Smooth muscle cell (in vitro differentiated cells): ENCODE results near the gene LRIT2. TPM values are rescaled to one million over a fixed set of nuclear protein-coding genes. Genes with fewer than 3 reads are reported as not detected.

ENCODE experiments used
- DNase-seq: peaks from one replicate; lab custom pipeline; 2025; ENCODE audit not compliant: unreplicated experiment; lab: John Stamatoyannopoulos, UW
- H2AFZ ChIP-seq: fragments of 200-600 bp; sonication (generic); 2 replicates; pipeline ENCODE4 v1.6.0; 2016; ENCODE audit warnings: antibody characterized with exemption, low read depth, mild to moderate bottlenecking
- H3F3A ChIP-seq: fragments of 200-600 bp; sonication (generic); 2 replicates; pipeline ENCODE4 v1.6.0; 2017; ENCODE audit warnings: antibody characterized with exemption, low read depth
- H3K27ac ChIP-seq: fragments of 200-600 bp; sonication (generic); 2 replicates; pipeline ENCODE4 v1.5.1; 2016; ENCODE audit warnings: low read depth, mild to moderate bottlenecking
- H3K27me3 ChIP-seq: fragments of 200-600 bp; sonication (generic); 2 replicates; pipeline ENCODE4 v1.6.1; 2016; ENCODE audit warnings: low read depth, mild to moderate bottlenecking
- H3K36me3 ChIP-seq: fragments of 200-600 bp; sonication (generic); 2 replicates; pipeline ENCODE4 v1.5.1; 2016; ENCODE audit warnings: low read depth
- H3K4me1 ChIP-seq: fragments of 200-600 bp; sonication (generic); 2 replicates; pipeline ENCODE4 v1.5.1; 2016; ENCODE audit warnings: low read depth
- H3K4me2 ChIP-seq: fragments of 200-600 bp; sonication (generic); 2 replicates; pipeline ENCODE4 v1.6.0; 2016; ENCODE audit warnings: mild to moderate bottlenecking
- H3K4me3 ChIP-seq: fragments of 200-600 bp; sonication (generic); 2 replicates; pipeline ENCODE4 v1.5.1; 2016; ENCODE audit warnings: mild to moderate bottlenecking
- H3K79me2 ChIP-seq: fragments of 200-600 bp; sonication (generic); 2 replicates; pipeline ENCODE4 v1.6.0; 2016; ENCODE audit warnings: low read depth, mild to moderate bottlenecking
- H3K9ac ChIP-seq: fragments of 200-600 bp; sonication (generic); 2 replicates; pipeline ENCODE4 v1.6.0; 2016; ENCODE audit warnings: low read depth
- H3K9me3 ChIP-seq: fragments of 200-600 bp; sonication (generic); replicated peaks from 2 replicates; pipeline ENCODE4 v1.5.1; 2016; ENCODE audit warnings: low read depth
- H4K20me1 ChIP-seq: fragments of 200-600 bp; sonication (generic); 2 replicates; pipeline ENCODE4 v1.6.0; 2016; ENCODE audit warnings: low read depth
- WGBS: methylation state at CpG from one replicate; pipeline ENCODE4 v1.1.7; 2016; ENCODE audit warnings: low lambda C conversion rate; 5-methylcytosine and 5-hydroxymethylcytosine counted together
- polyA plus RNA-seq: library from polyadenylated mRNA; unstranded; fragments of >200 nt; fragmentation: Nextera tagmentation; extraction: Ambion mirVana; gene quantifications from 2 replicates; pipeline ENCODE4 v1.2.1, GENCODE V29; 2016
- total RNA-seq: library from RNA; depleted of rRNA; stranded (reverse); fragments of >200 nt; gene quantifications from 2 replicates; pipeline ENCODE4 v1.2.3, GENCODE V29; 2014
- TF ChIP-seq, protein P1 (sequence below): fragments of 200-600 bp; sonication (generic); IDR thresholded peaks from 2 replicates; pipeline ENCODE4 v1.5.1; 2017; ENCODE audit warnings: borderline replicate concordance, mild to moderate bottlenecking, antibody characterized with exemption; ENCODE audit not compliant: insufficient read depth, poor library complexity, severe bottlenecking

The LRIT2 gene
- total and polyA plus RNA-seq, 2 experiments from 2014 or later = not detected

DNA sequence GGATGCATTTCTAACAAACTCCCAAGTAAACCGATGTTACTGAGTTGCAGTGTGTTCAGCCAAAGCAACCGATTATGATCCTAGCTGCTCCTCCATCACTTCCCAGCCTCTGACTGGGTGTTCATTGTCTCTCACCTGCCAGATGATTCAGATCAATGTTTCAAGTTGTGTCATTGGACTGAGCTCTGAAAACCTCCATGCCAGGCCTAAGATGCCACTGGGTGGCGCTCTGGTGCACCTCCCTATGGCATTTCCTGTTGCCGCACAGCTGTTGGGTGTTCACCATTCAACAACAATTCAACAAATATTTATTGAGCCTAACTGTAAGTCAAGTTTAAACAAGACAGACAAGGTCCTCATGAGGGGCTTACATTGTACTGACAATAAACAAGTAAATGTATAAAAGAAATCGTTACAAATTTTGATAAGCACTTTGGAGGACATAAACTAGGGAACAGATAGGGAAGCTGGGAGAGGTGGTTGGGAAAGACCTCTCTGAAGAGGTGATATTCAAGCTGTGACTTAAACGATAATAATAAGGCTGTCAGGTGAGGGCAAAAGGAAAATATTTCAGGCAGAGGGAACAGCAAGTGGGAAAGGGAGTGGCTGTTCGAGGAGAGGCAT is 42.3 kb upstream of the LRIT2 start:
- peak overlapping the region; percentile 11 for H2AFZ ChIP-seq
- H3K4me3 ChIP-seq = no peak overlapping the region
- H3K79me2 ChIP-seq = no peaks in the 10 kb centered on the region
- no peaks in the 10 kb centered on the region for H4K20me1 ChIP-seq
- DNase-seq = no peak
- H3K27ac ChIP-seq = no peak overlapping the region
- no peaks in the 10 kb centered on the region for H3K4me1 ChIP-seq
- H3F3A ChIP-seq = no peaks in the 10 kb centered on the region
- 46% methylated on average over 7 of the region's 7 CpGs for WGBS
- no peaks in the 10 kb centered on the region for H3K9me3 ChIP-seq
- no peaks in the 10 kb centered on the region for H3K27me3 ChIP-seq
- no peak overlapping the region for H3K4me2 ChIP-seq
- no peaks in the 10 kb centered on the region for H3K36me3 ChIP-seq
- TF ChIP-seq, protein P1, sequence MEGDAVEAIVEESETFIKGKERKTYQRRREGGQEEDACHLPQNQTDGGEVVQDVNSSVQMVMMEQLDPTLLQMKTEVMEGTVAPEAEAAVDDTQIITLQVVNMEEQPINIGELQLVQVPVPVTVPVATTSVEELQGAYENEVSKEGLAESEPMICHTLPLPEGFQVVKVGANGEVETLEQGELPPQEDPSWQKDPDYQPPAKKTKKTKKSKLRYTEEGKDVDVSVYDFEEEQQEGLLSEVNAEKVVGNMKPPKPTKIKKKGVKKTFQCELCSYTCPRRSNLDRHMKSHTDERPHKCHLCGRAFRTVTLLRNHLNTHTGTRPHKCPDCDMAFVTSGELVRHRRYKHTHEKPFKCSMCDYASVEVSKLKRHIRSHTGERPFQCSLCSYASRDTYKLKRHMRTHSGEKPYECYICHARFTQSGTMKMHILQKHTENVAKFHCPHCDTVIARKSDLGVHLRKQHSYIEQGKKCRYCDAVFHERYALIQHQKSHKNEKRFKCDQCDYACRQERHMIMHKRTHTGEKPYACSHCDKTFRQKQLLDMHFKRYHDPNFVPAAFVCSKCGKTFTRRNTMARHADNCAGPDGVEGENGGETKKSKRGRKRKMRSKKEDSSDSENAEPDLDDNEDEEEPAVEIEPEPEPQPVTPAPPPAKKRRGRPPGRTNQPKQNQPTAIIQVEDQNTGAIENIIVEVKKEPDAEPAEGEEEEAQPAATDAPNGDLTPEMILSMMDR = peak; percentile 56
- no peak overlapping the region for H3K9ac ChIP-seq

DNA sequence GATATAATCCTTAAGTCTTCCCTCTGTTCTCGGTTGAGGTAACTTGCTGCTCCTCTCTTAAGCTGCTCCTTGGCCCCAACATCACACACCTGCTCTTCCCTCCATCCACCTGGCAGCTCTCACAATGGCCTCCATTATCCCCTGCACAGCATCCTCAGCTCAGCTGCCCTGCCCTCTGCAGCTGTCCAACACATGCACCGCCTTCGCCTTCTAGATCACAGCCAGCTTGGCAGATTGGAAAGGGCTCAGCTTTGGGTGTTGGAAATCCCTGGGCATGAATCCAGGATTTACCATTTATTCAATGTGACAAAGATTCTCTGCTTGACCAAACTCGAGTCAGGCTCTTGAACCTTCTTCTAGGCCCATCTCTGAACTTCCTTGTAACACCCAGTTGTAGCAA is 40.1 kb upstream of the LRIT2 start:
- H3K79me2 ChIP-seq = no peaks in the 10 kb centered on the region
- H3F3A ChIP-seq = no peaks in the 10 kb centered on the region
- no peak overlapping the region for H3K9ac ChIP-seq
- TF ChIP-seq, protein P1 = no peak
- DNase-seq = no peak
- 96% methylated on average over 4 of the region's 4 CpGs for WGBS
- H4K20me1 ChIP-seq = no peaks in the 10 kb centered on the region
- H3K4me3 ChIP-seq = no peak overlapping the region
- H3K27ac ChIP-seq = no peak overlapping the region
- H2AFZ ChIP-seq = no peak overlapping the region
- no peaks in the 10 kb centered on the region for H3K27me3 ChIP-seq
- no peak overlapping the region for H3K4me2 ChIP-seq
- H3K36me3 ChIP-seq = no peaks in the 10 kb centered on the region
- no peaks in the 10 kb centered on the region for H3K4me1 ChIP-seq
- H3K9me3 ChIP-seq = no peaks in the 10 kb centered on the region

DNA sequence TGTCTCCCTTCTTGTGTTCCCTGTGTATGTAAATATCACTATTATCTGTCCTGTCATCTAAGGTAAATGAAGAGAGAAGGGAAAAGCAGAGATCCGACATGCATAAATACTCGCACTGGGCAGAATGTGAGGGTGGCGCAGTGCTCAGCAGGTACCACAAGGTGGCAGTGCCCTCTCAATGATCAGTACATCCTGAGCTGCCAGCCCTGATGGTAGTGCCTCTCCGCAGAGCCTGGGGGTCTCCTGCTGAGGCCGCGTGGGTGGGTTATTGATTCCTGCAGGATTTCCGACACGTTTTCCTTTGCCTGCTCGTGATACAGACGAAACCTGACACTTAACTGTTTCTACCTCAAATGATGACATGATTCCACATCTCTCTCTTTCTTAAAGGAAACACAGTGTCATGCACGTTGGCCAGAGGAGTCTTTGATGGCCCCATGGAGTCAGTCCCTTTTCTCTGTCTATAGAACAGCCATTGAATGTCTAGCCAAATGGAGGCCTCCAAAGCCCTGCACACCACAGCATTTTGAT is 39.3 kb upstream of the LRIT2 start:
- TF ChIP-seq, protein P1 = peak; percentile 93
- no peak overlapping the region for H2AFZ ChIP-seq
- 11% methylated on average over 11 of the region's 11 CpGs for WGBS
- no peak overlapping the region for H3K27ac ChIP-seq
- no peaks in the 10 kb centered on the region for H3F3A ChIP-seq
- H3K4me3 ChIP-seq = no peak overlapping the region
- H4K20me1 ChIP-seq = no peaks in the 10 kb centered on the region
- H3K27me3 ChIP-seq = no peaks in the 10 kb centered on the region
- no peaks in the 10 kb centered on the region for H3K79me2 ChIP-seq
- H3K9ac ChIP-seq = no peak overlapping the region
- peak overlapping the region; percentile 38 for H3K4me2 ChIP-seq
- H3K36me3 ChIP-seq = no peaks in the 10 kb centered on the region
- H3K4me1 ChIP-seq = no peaks in the 10 kb centered on the region
- no peaks in the 10 kb centered on the region for H3K9me3 ChIP-seq
- DNase-seq = peak; percentile 6

DNA sequence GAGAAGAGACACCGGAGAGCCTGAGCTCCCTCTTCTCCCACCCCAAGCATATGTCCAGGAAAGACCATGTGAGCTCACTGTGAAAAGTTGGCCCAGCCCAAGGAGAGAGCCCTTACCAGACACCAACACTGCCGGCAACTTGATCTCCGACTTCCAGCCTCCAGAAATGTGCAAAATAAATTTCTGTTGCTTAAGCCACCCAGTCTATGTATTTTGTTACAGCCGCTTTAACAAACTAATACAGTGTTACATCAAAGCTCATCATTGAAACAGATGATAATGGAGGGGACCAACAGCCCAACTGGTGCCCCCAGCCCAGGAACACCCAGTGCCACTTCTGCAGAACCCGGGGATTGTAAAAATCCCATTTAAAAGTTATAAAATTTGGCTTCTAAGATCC is 38.4 kb upstream of the LRIT2 start:
- WGBS = 89% methylated on average over 5 of the region's 5 CpGs
- no peak for DNase-seq
- H3K36me3 ChIP-seq = no peaks in the 10 kb centered on the region
- no peaks in the 10 kb centered on the region for H3K27me3 ChIP-seq
- TF ChIP-seq, protein P1 = no peak
- H2AFZ ChIP-seq = no peak overlapping the region
- no peak overlapping the region for H3K27ac ChIP-seq
- H3K79me2 ChIP-seq = no peaks in the 10 kb centered on the region
- H3F3A ChIP-seq = no peaks in the 10 kb centered on the region
- no peaks in the 10 kb centered on the region for H4K20me1 ChIP-seq
- H3K4me1 ChIP-seq = no peaks in the 10 kb centered on the region
- H3K4me2 ChIP-seq = no peak overlapping the region
- no peaks in the 10 kb centered on the region for H3K9me3 ChIP-seq
- H3K9ac ChIP-seq = no peak overlapping the region
- no peak overlapping the region for H3K4me3 ChIP-seq
